BLaER1 (cell line): Measurements from ENCODE around the gene IL1RAPL1.
"Not testable (repeated sequence)": the region's sequence is repeated elsewhere in the genome, so short reads cannot be mapped to it uniquely, and the experiment has no call there.

ENCODE experiments used
- H3K27ac ChIP-seq: shearing (Covaris generic); formaldehyde crosslinking; 2 replicates; pipeline ENCODE4 v1.8.1; 2022
- H3K27me3 ChIP-seq: shearing (Covaris generic); formaldehyde crosslinking; 2 replicates; pipeline ENCODE4 v1.8.1; 2022
- H3K36me3 ChIP-seq: shearing (Covaris generic); formaldehyde crosslinking; 2 replicates; pipeline ENCODE4 v1.8.1; 2022
- H3K4me1 ChIP-seq: shearing (Covaris generic); formaldehyde crosslinking; 2 replicates; pipeline ENCODE4 v1.8.1; 2022
- H3K4me2 ChIP-seq: shearing (Covaris generic); formaldehyde crosslinking; 2 replicates; pipeline ENCODE4 v1.8.1; 2022
- H3K4me3 ChIP-seq: shearing (Covaris generic); formaldehyde crosslinking; 2 replicates; pipeline ENCODE4 v1.8.1; 2022
- H3K9ac ChIP-seq: shearing (Covaris generic); formaldehyde crosslinking; 2 replicates; pipeline ENCODE4 v1.8.1; 2022
- H3K9me3 ChIP-seq: shearing (Covaris generic); formaldehyde crosslinking; 2 replicates; pipeline ENCODE4 v1.8.1; 2022
- H4K20me1 ChIP-seq: shearing (Covaris generic); formaldehyde crosslinking; 2 replicates; pipeline ENCODE4 v1.8.1; 2022
- Cebpa-rat ChIP-seq: shearing (Covaris generic); IDR thresholded peaks from 2 replicates; pipeline ENCODE4 v1.8.1; 2022

IL1RAPL1 gene

GRCh38 chrX:29318012-29318411 is 730.8 kb downstream of the IL1RAPL1 start:
- H3K27ac ChIP-seq = no peak overlapping the region
- TF ChIP-seq Cebpa-rat = no peak
- H3K4me3 ChIP-seq = no peak overlapping the region
- H3K4me2 ChIP-seq = no peak overlapping the region
- no peaks in the 10 kb centered on the region for H3K4me1 ChIP-seq
- H3K36me3 ChIP-seq = no peaks in the 10 kb centered on the region
- no peaks in the 10 kb centered on the region for H3K9me3 ChIP-seq
- H4K20me1 ChIP-seq = no peaks in the 10 kb centered on the region
- no peaks in the 10 kb centered on the region for H3K27me3 ChIP-seq
- H3K9ac ChIP-seq = no peak overlapping the region

GRCh38 chrX:29332429-29332828 is 745.2 kb downstream of the IL1RAPL1 start:
- H3K4me3 ChIP-seq, H3K27me3 ChIP-seq: not testable (repeated sequence)

DNA sequence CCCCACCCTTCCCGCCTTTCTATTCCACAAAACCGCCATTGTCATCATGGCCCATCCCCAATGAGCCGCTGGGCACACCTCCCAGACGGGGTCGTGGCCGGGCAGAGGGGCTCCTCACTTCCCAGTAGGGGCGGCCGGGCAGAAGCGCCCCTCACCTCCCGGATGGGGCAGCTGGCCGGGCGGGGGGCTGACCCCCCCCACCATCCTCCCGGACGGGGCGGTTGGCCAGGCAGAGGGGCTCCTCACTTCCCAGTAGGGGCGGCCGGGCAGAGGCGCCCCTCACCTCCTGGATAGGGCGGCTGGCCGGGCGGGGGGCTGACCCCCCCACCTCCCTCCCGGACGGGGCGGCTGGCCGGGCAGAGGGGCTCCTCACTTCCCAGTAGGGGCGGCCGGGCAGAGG is 745.8 kb downstream of the IL1RAPL1 start:
- not testable (repeated sequence) for H3K9ac ChIP-seq, H4K20me1 ChIP-seq, H3K36me3 ChIP-seq, H3K4me2 ChIP-seq, H3K27ac ChIP-seq, H3K4me3 ChIP-seq, H3K9me3 ChIP-seq, H3K4me1 ChIP-seq, H3K27me3 ChIP-seq

More at GRCh38 chrX:29332429-29332828, 745.2 kb downstream of the IL1RAPL1 start:
- H3K4me2 ChIP-seq, H3K36me3 ChIP-seq, H3K27ac ChIP-seq, H3K9me3 ChIP-seq, H3K9ac ChIP-seq, H4K20me1 ChIP-seq, H3K4me1 ChIP-seq: not testable (repeated sequence)

- H3K4me2 ChIP-seq = no peak overlapping the region
Measured at GRCh38 chrX:29348288-29348687, 761.0 kb downstream of the IL1RAPL1 start.

DNA sequence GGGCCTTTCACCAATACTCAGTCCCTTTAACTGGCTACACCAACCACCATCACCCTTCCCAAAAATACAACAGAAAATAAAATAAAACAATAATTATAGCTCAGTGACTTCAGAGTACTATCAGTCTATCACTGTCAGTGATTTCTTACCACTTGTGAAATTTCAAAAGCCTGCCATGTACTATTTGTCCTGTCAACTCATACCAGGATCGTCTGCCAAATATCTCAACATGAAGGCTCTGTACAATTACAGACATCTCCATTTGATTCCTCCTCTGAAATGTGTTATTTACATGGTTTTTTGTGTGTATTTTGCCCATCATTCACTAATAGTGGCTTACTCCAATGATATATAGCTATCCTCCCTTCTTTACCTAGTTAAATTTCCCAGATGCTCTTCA is 772.0 kb downstream of the IL1RAPL1 start:
- Histone ChIP-seq H3K27ac (no peak overlapping the region), H3K27me3 (no peaks in the 10 kb centered on the region), H3K4me3 (no peak overlapping the region), H3K4me2 (no peak overlapping the region), H3K9me3 (no peaks in the 10 kb centered on the region), H4K20me1 (no peaks in the 10 kb centered on the region), H3K36me3 (no peaks in the 10 kb centered on the region), H3K9ac (no peak overlapping the region), H3K4me1 (no peaks in the 10 kb centered on the region)
- TF ChIP-seq Cebpa-rat = no peak

More at GRCh38 chrX:29348288-29348687, 761.0 kb downstream of the IL1RAPL1 start:
- Histone ChIP-seq H3K27me3 (no peaks in the 10 kb centered on the region), H3K27ac (no peak overlapping the region), H3K4me3 (no peak overlapping the region), H3K9me3 (no peaks in the 10 kb centered on the region), H3K4me1 (no peaks in the 10 kb centered on the region), H3K9ac (no peak overlapping the region), H4K20me1 (no peaks in the 10 kb centered on the region), H3K36me3 (no peaks in the 10 kb centered on the region)
- TF ChIP-seq Cebpa-rat = no peak

DNA sequence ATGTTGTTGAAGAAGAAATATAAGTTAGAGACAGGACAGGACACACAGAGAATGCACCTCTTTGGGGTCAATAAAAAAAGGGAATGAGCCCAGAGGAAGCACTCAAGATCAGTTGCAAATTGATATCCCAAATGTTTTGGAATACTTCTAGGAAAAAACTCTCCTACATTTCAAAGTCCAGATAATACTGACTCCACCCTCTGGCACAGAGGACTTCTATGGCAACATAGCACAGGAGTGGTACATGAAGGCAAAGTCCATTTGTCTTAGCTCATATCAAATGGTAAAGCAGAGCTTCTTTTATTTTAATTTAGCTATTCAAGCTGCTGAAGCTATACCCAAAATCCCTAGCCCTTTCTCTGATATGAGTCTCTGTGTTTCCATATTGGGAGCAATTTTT is 787.5 kb downstream of the IL1RAPL1 start:
- not testable (repeated sequence) for H3K9ac ChIP-seq, H3K36me3 ChIP-seq, H4K20me1 ChIP-seq, H3K27me3 ChIP-seq, H3K4me3 ChIP-seq, H3K27ac ChIP-seq, H3K4me2 ChIP-seq, H3K4me1 ChIP-seq
- peaks cover 24% of the 10 kb centered on the region for H3K9me3 ChIP-seq

DNA sequence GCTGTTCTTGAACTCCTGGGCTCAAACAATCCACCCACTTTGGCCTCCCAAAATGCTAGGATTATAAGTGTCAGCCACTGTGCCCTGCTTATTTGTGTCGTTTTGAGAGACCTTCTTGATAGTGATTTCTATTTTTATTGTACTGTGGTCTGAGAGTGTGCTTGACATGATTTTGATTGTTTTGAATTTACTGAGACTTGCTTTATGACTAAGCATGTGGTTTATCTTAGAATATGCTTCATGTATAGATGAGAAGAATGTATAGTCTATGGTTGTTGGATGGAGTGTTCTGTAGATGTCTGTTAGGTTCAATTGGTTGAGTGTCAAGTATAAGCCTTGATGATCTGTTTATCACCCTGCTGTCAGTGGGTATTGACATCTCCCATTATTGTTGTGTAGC is 789.3 kb downstream of the IL1RAPL1 start:
- Histone ChIP-seq H3K9ac (no peak overlapping the region), H3K36me3 (no peaks in the 10 kb centered on the region), H3K4me1 (no peaks in the 10 kb centered on the region), H3K4me2 (no peak overlapping the region), H4K20me1 (no peaks in the 10 kb centered on the region), H3K4me3 (no peak overlapping the region), H3K27ac (no peak overlapping the region), H3K9me3 (peaks cover 24% of the 10 kb centered on the region), H3K27me3 (no peaks in the 10 kb centered on the region)
- TF ChIP-seq Cebpa-rat = no peak

DNA sequence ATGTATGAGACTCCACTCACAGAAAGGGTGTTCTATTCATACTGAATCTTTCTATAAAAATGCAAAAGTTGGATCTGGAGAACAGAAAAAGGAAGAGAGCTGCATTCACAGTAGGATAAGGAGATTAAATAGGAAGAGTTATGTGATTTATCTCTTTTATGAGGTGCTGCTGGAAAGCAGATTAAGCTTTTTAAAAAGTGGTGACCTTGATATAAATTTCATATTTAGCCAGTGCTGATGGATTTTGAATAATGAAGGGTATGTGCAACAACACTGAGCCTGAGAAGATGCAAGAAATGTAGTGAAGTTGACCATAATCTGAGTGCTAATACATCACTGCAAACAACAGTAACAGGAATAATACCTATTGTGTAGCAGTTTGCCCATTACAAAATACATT is 795.6 kb downstream of the IL1RAPL1 start:
- Histone ChIP-seq H3K4me2 (no peak overlapping the region), H3K4me1 (no peaks in the 10 kb centered on the region), H3K4me3 (no peak overlapping the region), H3K27me3 (no peaks in the 10 kb centered on the region), H3K9ac (no peak overlapping the region), H3K36me3 (no peaks in the 10 kb centered on the region), H3K27ac (no peak overlapping the region), H3K9me3 (peaks cover 15% of the 10 kb centered on the region), H4K20me1 (no peaks in the 10 kb centered on the region)
- no peak for TF ChIP-seq Cebpa-rat

- no peaks in the 10 kb centered on the region for H4K20me1 ChIP-seq
- no peak overlapping the region for H3K4me2 ChIP-seq
- no peaks in the 10 kb centered on the region for H3K4me1 ChIP-seq
- no peak overlapping the region for H3K4me3 ChIP-seq
- no peak overlapping the region for H3K27ac ChIP-seq
- TF ChIP-seq Cebpa-rat = no peak
- H3K27me3 ChIP-seq = no peaks in the 10 kb centered on the region
- no peak overlapping the region for H3K9ac ChIP-seq
- H3K36me3 ChIP-seq = no peaks in the 10 kb centered on the region
- peaks cover 6% of the 10 kb centered on the region; the same call in 1 of the 2 replicates for H3K9me3 ChIP-seq
Measured at GRCh38 chrX:29388509-29388908, 801.3 kb downstream of the IL1RAPL1 start.

GRCh38 chrX:29397506-29397905 is 810.3 kb downstream of the IL1RAPL1 start:
- Histone ChIP-seq H3K4me1 (no peaks in the 10 kb centered on the region), H3K4me3 (no peak overlapping the region), H3K36me3 (no peaks in the 10 kb centered on the region), H4K20me1 (no peaks in the 10 kb centered on the region), H3K9me3 (peaks cover 6% of the 10 kb centered on the region; the same call in 1 of the 2 replicates), H3K9ac (no peak overlapping the region), H3K4me2 (no peak overlapping the region), H3K27ac (no peak overlapping the region), H3K27me3 (no peaks in the 10 kb centered on the region)
- TF ChIP-seq Cebpa-rat = no peak

GRCh38 chrX:29407357-29407756 is 820.1 kb downstream of the IL1RAPL1 start:
- Histone ChIP-seq H3K4me2 (no peak overlapping the region), H3K9ac (no peak overlapping the region)

More at GRCh38 chrX:29407357-29407756, 820.1 kb downstream of the IL1RAPL1 start:
- no peak overlapping the region for H3K4me3 ChIP-seq
- H3K9me3 ChIP-seq = no peaks in the 10 kb centered on the region
- H3K27ac ChIP-seq = no peak overlapping the region
- H3K27me3 ChIP-seq = no peaks in the 10 kb centered on the region
- H4K20me1 ChIP-seq = no peaks in the 10 kb centered on the region
- H3K36me3 ChIP-seq = no peaks in the 10 kb centered on the region
- no peaks in the 10 kb centered on the region for H3K4me1 ChIP-seq
- no peak for TF ChIP-seq Cebpa-rat
